Tibial artery (tissue), 4 donors: ENCODE results near the gene POLR2H.

ENCODE experiments used
- DNase-seq, 2 donors: peaks; one replicate each; pipeline ENCODE4 v3.0.0-alpha.2; 2019
- H3K27ac ChIP-seq, 2 donors: fragments of 200-600 bp; sonication (generic) in 1 of 2; 1 replicate in 1 of 2; 2 replicates in 1 of 2; pipeline ENCODE4 v1.5.1; 2018 to 2019; ENCODE audit warnings: mild to moderate bottlenecking in 1 of 2
- H3K27me3 ChIP-seq, 2 donors: fragments of 200-600 bp; sonication (generic) in 1 of 2; one replicate each; pipeline versions ENCODE4 v1.5.1 to v1.6.0; 2016 to 2019
- H3K36me3 ChIP-seq, 3 donors: fragments of 200-600 bp; sonication (generic) in 2 of 3; one replicate each; pipeline ENCODE4 v1.5.1; 2016 to 2019; ENCODE audit warnings: mild to moderate bottlenecking in 2 of 3
- H3K4me1 ChIP-seq, 4 donors: fragments of 200-600 bp; sonication (generic) in 2 of 4; 1 replicate in 3 of 4; 2 replicates in 1 of 4; pipeline ENCODE4 v1.5.1; 2016 to 2019
- H3K4me3 ChIP-seq, 2 donors: fragments of 200-600 bp; sonication (generic) in 1 of 2; 1 replicate in 1 of 2; 2 replicates in 1 of 2; pipeline ENCODE4 v1.5.1; 2018 to 2019; ENCODE audit warnings: mild to moderate bottlenecking in 2 of 2
- H3K9me3 ChIP-seq, 3 donors: fragments of 200-600 bp; sonication (generic) in 1 of 3; one replicate each; pipeline ENCODE4 v1.5.1; 2016 to 2019
- intact Hi-C: fragments of 100-400 bp; cut with DNase I; formaldehyde crosslinking; loops from one replicate; pipeline ENCODE4 v1.15.0; 2023; ENCODE audit warnings: low total_unique reads
- TF ChIP-seq, protein P1 (sequence below), 2 experiments: fragments of 200-600 bp in 1 of 2; fragments of 450-650 bp in 1 of 2; IDR thresholded peaks; one replicate each; pipeline ENCODE4 v1.5.1; 2017 to 2019; ENCODE audit warnings: antibody characterized with exemption in 2 of 2, mild to moderate bottlenecking in 1 of 2, moderate library complexity in 1 of 2

Gene POLR2H

DNA sequence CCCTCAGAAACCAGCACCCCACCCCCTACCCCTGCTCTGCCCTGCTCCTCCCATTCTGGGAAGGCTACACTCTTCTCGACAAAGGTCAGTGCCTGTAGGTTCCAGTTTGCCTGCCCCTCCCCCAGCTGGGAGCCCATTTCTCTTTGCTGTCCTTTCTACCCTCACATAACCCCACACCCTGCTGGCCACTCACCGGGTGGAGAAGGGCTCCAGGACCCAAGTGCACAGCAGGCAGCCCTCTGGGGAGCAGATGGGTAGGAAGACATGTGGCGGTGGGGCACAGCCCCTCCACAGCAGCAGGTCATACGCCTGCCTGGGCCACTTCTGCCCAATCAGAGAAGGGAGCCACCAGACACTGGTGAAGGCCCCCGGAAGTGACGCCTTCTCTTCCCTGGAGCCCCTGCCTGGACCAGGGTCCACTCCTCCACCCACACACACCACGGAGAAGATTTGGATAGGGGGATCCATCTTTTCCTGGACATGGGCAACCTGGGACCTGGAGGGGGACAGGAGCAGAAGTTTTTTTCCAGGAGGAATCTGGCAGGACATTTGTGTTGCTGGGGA, 16.5 kb downstream of the POLR2H start, which contains the start of gene THPO:
Gene THPO (minus strand): TSS at position 326 of the 564 bp plus-strand sequence. CDS start 1,948 bp downstream, outside the sequence.
- no peaks in the 10 kb centered on the region for H3K36me3 ChIP-seq

DNA sequence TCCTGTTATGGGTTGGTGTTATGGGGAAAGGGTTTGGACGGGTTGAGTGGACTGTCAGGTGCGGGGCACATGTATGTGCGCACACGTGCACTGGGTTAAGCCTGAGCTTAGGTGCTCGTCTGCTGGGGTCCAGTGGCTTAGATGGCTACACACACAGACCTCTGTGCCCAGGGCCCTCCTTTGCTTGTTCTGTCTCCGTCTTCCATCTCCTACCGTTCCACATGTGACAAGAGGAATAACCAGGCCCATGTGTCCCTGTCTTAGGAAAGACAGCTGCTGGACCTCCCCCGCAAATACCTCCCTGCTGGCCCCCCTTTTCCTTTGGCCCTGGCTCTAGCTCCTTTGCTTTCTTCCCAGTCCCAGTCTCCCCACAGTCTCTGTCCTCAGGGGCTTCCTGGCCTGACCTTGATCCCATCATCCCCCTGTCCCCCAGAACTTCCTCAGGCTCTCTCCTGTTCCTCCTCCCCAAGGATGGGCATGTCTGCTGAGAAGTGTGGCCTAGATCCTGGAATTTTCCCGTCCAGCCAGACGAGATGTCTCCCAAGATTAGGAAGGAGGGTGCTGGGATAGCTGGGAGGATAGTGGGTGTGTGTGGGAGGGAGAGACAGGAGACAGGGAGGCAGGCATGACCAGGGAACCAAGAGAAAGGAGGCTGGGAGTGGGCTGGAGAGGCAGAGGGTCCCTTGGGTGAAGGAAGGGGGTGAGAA, 17.3 kb downstream of the POLR2H start:
- intact Hi-C loops: loop anchor here (10.0 kb wide), 1 partner anchor 166 kb away; no protein-coding TSS in a partner anchor
- TF ChIP-seq, protein P1, sequence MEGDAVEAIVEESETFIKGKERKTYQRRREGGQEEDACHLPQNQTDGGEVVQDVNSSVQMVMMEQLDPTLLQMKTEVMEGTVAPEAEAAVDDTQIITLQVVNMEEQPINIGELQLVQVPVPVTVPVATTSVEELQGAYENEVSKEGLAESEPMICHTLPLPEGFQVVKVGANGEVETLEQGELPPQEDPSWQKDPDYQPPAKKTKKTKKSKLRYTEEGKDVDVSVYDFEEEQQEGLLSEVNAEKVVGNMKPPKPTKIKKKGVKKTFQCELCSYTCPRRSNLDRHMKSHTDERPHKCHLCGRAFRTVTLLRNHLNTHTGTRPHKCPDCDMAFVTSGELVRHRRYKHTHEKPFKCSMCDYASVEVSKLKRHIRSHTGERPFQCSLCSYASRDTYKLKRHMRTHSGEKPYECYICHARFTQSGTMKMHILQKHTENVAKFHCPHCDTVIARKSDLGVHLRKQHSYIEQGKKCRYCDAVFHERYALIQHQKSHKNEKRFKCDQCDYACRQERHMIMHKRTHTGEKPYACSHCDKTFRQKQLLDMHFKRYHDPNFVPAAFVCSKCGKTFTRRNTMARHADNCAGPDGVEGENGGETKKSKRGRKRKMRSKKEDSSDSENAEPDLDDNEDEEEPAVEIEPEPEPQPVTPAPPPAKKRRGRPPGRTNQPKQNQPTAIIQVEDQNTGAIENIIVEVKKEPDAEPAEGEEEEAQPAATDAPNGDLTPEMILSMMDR (IDR thresholded peaks at IDR 0.05): no peak
- peak in 1 of 2 donors; percentile 57 for DNase-seq
- no peak overlapping the region for H3K4me3 ChIP-seq
- peaks cover 0 to 21% (median 16%) of the 10 kb centered on the region in 4 donors for H3K4me1 ChIP-seq
- peak overlapping the region; percentile 67 to 72 for H3K27ac ChIP-seq
- peaks cover 0 to 3% of the 10 kb centered on the region in 2 donors for H3K27me3 ChIP-seq
- no peaks in the 10 kb centered on the region for H3K9me3 ChIP-seq
- H3K36me3 ChIP-seq: no peaks in the 10 kb centered on the region

More for the DNA sequence above, 16.5 kb downstream of the POLR2H start, which contains the start of gene THPO:
- no peak for DNase-seq
- Histone ChIP-seq H3K9me3 (no peaks in the 10 kb centered on the region), H3K27me3 (peaks cover 0 to 3% of the 10 kb centered on the region in 2 donors), H3K4me3 (no peak within 1 kb of the TSS), H3K27ac (peak within 1 kb of the TSS; percentile 67 to 72), H3K4me1 (peaks cover 0 to 24% (median 16%) of the 10 kb centered on the region in 4 donors)
- TF ChIP-seq, protein P1 (IDR thresholded peaks at IDR 0.05): no peak
- intact Hi-C loops: loop anchor here (10.0 kb wide), 1 partner anchor 167 kb away; no protein-coding TSS in a partner anchor

DNA sequence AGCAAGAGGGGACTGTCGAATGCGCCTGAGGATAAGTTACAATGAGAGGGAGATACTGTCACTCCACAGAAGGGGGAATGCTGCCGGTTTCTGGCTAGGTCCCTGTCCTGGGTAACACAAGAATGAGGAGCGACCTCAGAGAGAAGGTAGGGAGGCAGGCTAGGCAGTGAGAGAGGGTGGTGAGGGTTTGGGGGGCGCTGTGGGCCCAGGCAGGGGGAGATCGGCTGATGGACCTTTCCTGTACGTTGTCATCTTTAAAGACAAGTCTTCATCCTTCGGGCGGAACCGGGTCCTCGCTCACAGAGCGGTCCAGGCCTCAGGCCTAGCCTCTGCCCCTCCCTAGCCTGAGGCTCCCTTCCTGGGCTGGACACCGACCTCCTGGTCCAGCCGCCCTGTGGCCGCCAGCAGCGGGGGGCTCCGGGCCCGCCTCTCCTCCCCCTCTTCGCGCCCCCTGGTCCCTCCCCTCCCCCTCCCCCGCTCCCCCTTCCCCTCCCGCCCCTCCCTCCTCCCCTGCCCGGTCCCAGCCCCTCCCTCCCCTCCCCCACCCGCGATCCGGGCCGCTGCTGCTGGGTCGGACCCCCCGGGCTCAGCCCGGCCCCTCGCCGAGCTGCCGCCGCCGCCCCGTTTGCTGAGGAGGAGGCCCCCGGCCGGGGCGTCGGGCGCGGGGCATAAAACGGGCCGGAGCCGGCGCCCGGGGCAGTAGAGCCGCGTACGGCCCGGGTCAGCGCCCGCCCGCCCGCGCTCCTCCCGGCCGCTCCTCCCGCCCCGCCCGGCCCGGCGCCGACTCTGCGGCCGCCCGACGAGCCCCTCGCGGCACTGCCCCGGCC, 18.1 kb downstream of the POLR2H start, which contains the start of gene CHRD:
Gene CHRD (plus strand): TSS at position 697 of the 827 bp plus-strand sequence. CDS start 265 bp downstream, outside the sequence.
- intact Hi-C loops: loop anchor here (10.0 kb wide), 1 partner anchor 165 kb away; no protein-coding TSS in a partner anchor
- peak in 1 of 2 donors; percentile 64 for DNase-seq
- H3K9me3 ChIP-seq: no peaks in the 10 kb centered on the region
- no peaks in the 10 kb centered on the region for H3K36me3 ChIP-seq
- peak within 1 kb of the TSS; percentile 67 to 72 for H3K27ac ChIP-seq
- peaks cover 0 to 21% (median 16%) of the 10 kb centered on the region in 4 donors for H3K4me1 ChIP-seq
- TF ChIP-seq, protein P1 (IDR thresholded peaks at IDR 0.05): no peak
- peak within 1 kb of the TSS; percentile 58 to 69 for H3K4me3 ChIP-seq
- peaks cover 0 to 3% of the 10 kb centered on the region in 2 donors for H3K27me3 ChIP-seq

DNA sequence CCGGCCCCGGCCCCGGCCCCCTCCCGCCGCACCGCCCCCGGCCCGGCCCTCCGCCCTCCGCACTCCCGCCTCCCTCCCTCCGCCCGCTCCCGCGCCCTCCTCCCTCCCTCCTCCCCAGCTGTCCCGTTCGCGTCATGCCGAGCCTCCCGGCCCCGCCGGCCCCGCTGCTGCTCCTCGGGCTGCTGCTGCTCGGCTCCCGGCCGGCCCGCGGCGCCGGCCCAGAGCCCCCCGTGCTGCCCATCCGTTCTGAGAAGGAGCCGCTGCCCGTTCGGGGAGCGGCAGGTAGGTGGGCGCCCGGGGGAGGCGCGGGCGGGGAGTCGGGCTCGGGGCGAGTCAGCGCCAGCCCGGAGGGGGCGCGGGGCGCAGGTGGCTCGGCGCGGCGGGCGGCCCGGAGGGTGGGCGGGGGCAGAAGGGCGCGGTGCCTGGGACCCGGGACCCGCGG, 18.7 kb downstream of the POLR2H start:
- Histone ChIP-seq H3K27ac (peak overlapping the region in 1 of 2 donors; percentile 72), H3K9me3 (no peaks in the 10 kb centered on the region), H3K4me1 (peaks cover 0 to 21% (median 16%) of the 10 kb centered on the region in 4 donors), H3K4me3 (peak overlapping the region; percentile 58 to 69), H3K27me3 (peaks cover 0 to 3% of the 10 kb centered on the region in 2 donors), H3K36me3 (peaks cover 0 to 3% (median 0%) of the 10 kb centered on the region in 3 donors)
- DNase-seq: peak; percentile 74 to 84
- intact Hi-C loops: no loop called here
- TF ChIP-seq, protein P1 (IDR thresholded peaks at IDR 0.05): no peak
